H1 (cell line): ENCODE data around the gene BNIP1. TPM values are rescaled to one million over a fixed set of nuclear protein-coding genes. Genes with fewer than 3 reads are reported as not detected.

Experiments used
- CTCF ChIA-PET: fragments of 300-600 bp; sonication (Branson Sonifier 250); formaldehyde crosslinking; loops from one replicate; lab custom pipeline; 2021; ENCODE audit not compliant: partially characterized antibody; lab: Charles Lee
- POLR2A ChIA-PET: fragments of 300-600 bp; sonication (Branson Sonifier 250); formaldehyde crosslinking; loops from one replicate; lab custom pipeline; 2021; ENCODE audit warnings: inconsistent platforms; ENCODE audit not compliant: partially characterized antibody; lab: Charles Lee
- DNase-seq, 2 experiments: peaks; one replicate each; pipeline versions ENCODE4 v3.0.0 to v3.0.0-alpha.2; 2010 to 2022; ENCODE audit warnings: low spot score in 2 of 2, low read depth in 1 of 2, mixed read lengths in 1 of 2
- FAIRE-seq: peaks from 2 replicates; lab custom pipeline; 2011; peaks lifted over from hg19 to GRCh38; lab: Jason Lieb, UNC
- H2AFZ ChIP-seq: 2 replicates; pipeline ENCODE4 v1.8.1; 2012; ENCODE audit warnings: low read length, inconsistent platforms
- H2AK5ac ChIP-seq: 2 replicates; pipeline ENCODE4 v1.6.1; 2013; ENCODE audit warnings: low read depth, low read length
- H2BK120ac ChIP-seq: replicated peaks from 2 replicates; pipeline ENCODE3; 2013; ENCODE audit warnings: low read depth, low read length, inconsistent platforms
- H2BK12ac ChIP-seq: 2 replicates; pipeline ENCODE4 v1.6.1; 2013; ENCODE audit warnings: low read depth, low read length
- H2BK15ac ChIP-seq: 2 replicates; pipeline ENCODE4 v1.6.1; 2013; ENCODE audit warnings: low read length
- H2BK20ac ChIP-seq: 2 replicates; pipeline ENCODE4 v1.6.1; 2013; ENCODE audit warnings: low read length
- H2BK5ac ChIP-seq: 2 replicates; pipeline ENCODE4 v1.6.1; 2013; ENCODE audit warnings: low read depth, low read length
- H3K14ac ChIP-seq: 2 replicates; pipeline ENCODE4 v1.6.1; 2013; ENCODE audit warnings: inconsistent platforms; ENCODE audit not compliant: insufficient read length
- H3K18ac ChIP-seq: 2 replicates; pipeline ENCODE4 v1.6.1; 2013; ENCODE audit warnings: low read length; ENCODE audit errors: extremely low read depth
- H3K23ac ChIP-seq: 2 replicates; pipeline ENCODE4 v1.6.1; 2013; ENCODE audit warnings: inconsistent platforms; ENCODE audit not compliant: insufficient read length
- H3K23me2 ChIP-seq: 2 replicates; pipeline ENCODE4 v1.6.1; 2013; ENCODE audit warnings: low read depth, low read length
- H3K27ac ChIP-seq: 2 replicates; pipeline ENCODE4 v1.6.1; 2011; ENCODE audit warnings: low read depth, low read length, inconsistent platforms
- H3K27me3 ChIP-seq, 4 experiments: replicated peaks in 1 of 4; 1 replicate in 1 of 4; 2 replicates in 3 of 4; pipeline versions ENCODE4 v1.6.1 to v1.8.1; 2011 to 2013; ENCODE audit warnings: low read length in 3 of 4, mild to moderate bottlenecking in 3 of 4, inconsistent platforms in 2 of 4, mixed read lengths in 2 of 4, moderate library complexity in 1 of 4; ENCODE audit not compliant: control insufficient read depth in 3 of 4, insufficient read depth in 3 of 4; ENCODE audit errors: extremely low read depth in 1 of 4
- H3K36me3 ChIP-seq, 4 experiments: 2 replicates each; pipeline versions ENCODE4 v1.6.1 to v1.8.1; 2011 to 2013; ENCODE audit warnings: mild to moderate bottlenecking in 4 of 4, low read length in 3 of 4, moderate library complexity in 2 of 4, control low read depth in 1 of 4, inconsistent platforms in 1 of 4; ENCODE audit not compliant: insufficient read depth in 4 of 4, control insufficient read depth in 2 of 4
- H3K4ac ChIP-seq: replicated peaks from 2 replicates; pipeline ENCODE3; 2013; ENCODE audit warnings: low read length, low read depth, mixed read lengths, inconsistent platforms; ENCODE audit not compliant: insufficient read length
- H3K4me1 ChIP-seq, 4 experiments: replicated peaks in 1 of 4; 1 replicate in 1 of 4; 2 replicates in 3 of 4; pipeline versions ENCODE4 v1.6.1 to v1.8.1; 2011 to 2013; ENCODE audit warnings: low read length in 3 of 4, inconsistent platforms in 2 of 4, mixed read lengths in 1 of 4; ENCODE audit not compliant: insufficient read depth in 4 of 4, control insufficient read depth in 3 of 4
- H3K4me2 ChIP-seq, 2 experiments: 2 replicates each; pipeline versions ENCODE4 v1.6.1 to v1.8.1; 2011 to 2013; ENCODE audit warnings: low read depth in 2 of 2, low read length in 2 of 2, control low read depth in 1 of 2, inconsistent platforms in 1 of 2, mild to moderate bottlenecking in 1 of 2; ENCODE audit not compliant: insufficient read depth in 1 of 2
- H3K4me3 ChIP-seq, 4 experiments: fragments of 200-600, 300-600 bp in 1 of 4; sonication (generic), shearing (Covaris generic), sonication (Bioruptor Twin) in 1 of 4; 2 replicates each; pipeline versions ENCODE4 v1.5.1 to v1.8.1; 2011 to 2016; ENCODE audit warnings: low read length in 4 of 4, low read depth in 3 of 4, control low read depth in 2 of 4, inconsistent platforms in 2 of 4, mild to moderate bottlenecking in 2 of 4, mixed read lengths in 1 of 4, moderate library complexity in 1 of 4; ENCODE audit not compliant: insufficient read depth in 2 of 4; ENCODE audit errors: extremely low read depth in 1 of 4
- H3K56ac ChIP-seq: replicated peaks from 2 replicates; pipeline ENCODE3; 2013; ENCODE audit warnings: low read depth, mild to moderate bottlenecking, mixed read lengths, low read length, inconsistent platforms; ENCODE audit not compliant: insufficient read length
- H3K79me1 ChIP-seq: 2 replicates; pipeline ENCODE4 v1.6.1; 2013; ENCODE audit warnings: low read depth, low read length, control low read depth
- H3K79me2 ChIP-seq, 2 experiments: 2 replicates each; pipeline versions ENCODE4 v1.6.1 to v1.8.1; 2012 to 2013; ENCODE audit warnings: low read length in 2 of 2, mild to moderate bottlenecking in 2 of 2, inconsistent platforms in 1 of 2; ENCODE audit not compliant: insufficient read depth in 2 of 2, control insufficient read depth in 1 of 2
- H3K9ac ChIP-seq, 4 experiments: replicated peaks in 1 of 4; 1 replicate in 1 of 4; 2 replicates in 3 of 4; pipeline versions ENCODE4 v1.6.1 to v1.8.1; 2011 to 2013; ENCODE audit warnings: low read depth in 3 of 4, low read length in 3 of 4, control low read depth in 2 of 4, mild to moderate bottlenecking in 2 of 4, moderate library complexity in 2 of 4, inconsistent platforms in 1 of 4; ENCODE audit errors: extremely low read depth in 1 of 4
- H3K9me3 ChIP-seq, 2 experiments: 2 replicates each; pipeline versions ENCODE4 v1.6.1 to v1.8.1; 2012 to 2013; ENCODE audit warnings: mild to moderate bottlenecking in 2 of 2, moderate library complexity in 2 of 2, control low read depth in 1 of 2, inconsistent platforms in 1 of 2, low read depth in 1 of 2, low read length in 1 of 2, mixed read lengths in 1 of 2; ENCODE audit not compliant: insufficient read depth in 2 of 2
- H4K20me1 ChIP-seq, 2 experiments: replicated peaks in 1 of 2; 2 replicates each; pipeline versions ENCODE3 to v1.8.1; 2011 to 2013; ENCODE audit warnings: inconsistent platforms in 2 of 2, low read length in 2 of 2, mild to moderate bottlenecking in 1 of 2; ENCODE audit not compliant: insufficient read depth in 2 of 2, control insufficient read depth in 1 of 2
- H4K5ac ChIP-seq: 2 replicates; pipeline ENCODE4 v1.6.1; 2013; ENCODE audit warnings: low read length, low read depth, mixed read lengths, inconsistent platforms; ENCODE audit not compliant: insufficient read length
- H4K8ac ChIP-seq: 2 replicates; pipeline ENCODE4 v1.8.0; 2013; ENCODE audit warnings: mild to moderate bottlenecking, moderate library complexity, low read length, inconsistent platforms; ENCODE audit not compliant: insufficient read depth; ENCODE audit errors: extremely low read depth
- H4K91ac ChIP-seq: replicated peaks from 2 replicates; pipeline ENCODE3; 2013; ENCODE audit warnings: low read length, mixed read lengths, inconsistent platforms; ENCODE audit not compliant: insufficient read length
- ATF3 ChIP-seq: IDR thresholded peaks from 2 replicates; pipeline ENCODE4 v1.6.1; 2011; ENCODE audit warnings: low read depth, mild to moderate bottlenecking, low read length; ENCODE audit not compliant: insufficient read depth
- CREB1 ChIP-seq: IDR thresholded peaks from 2 replicates; pipeline ENCODE4 v1.6.1; 2012; ENCODE audit warnings: inconsistent platforms
- CTBP2 ChIP-seq: IDR thresholded peaks from 2 replicates; pipeline ENCODE4 v1.7.0; 2011; ENCODE audit warnings: borderline replicate concordance, mild to moderate bottlenecking, moderate library complexity, mixed read lengths, low read length; ENCODE audit not compliant: insufficient read depth, insufficient read length
- EGR1 ChIP-seq: IDR thresholded peaks from 2 replicates; pipeline ENCODE4 v1.6.1; 2011; ENCODE audit warnings: low read depth, low read length, borderline replicate concordance
- HDAC2 ChIP-seq, 2 experiments: fragments of 300-600 bp in 1 of 2; sonication (generic) in 1 of 2; IDR thresholded peaks; 2 replicates each; pipeline ENCODE4 v1.6.1; 2011 to 2012; ENCODE audit warnings: low read depth in 2 of 2, low read length in 2 of 2, mild to moderate bottlenecking in 2 of 2, moderate library complexity in 2 of 2, borderline replicate concordance in 1 of 2, inconsistent platforms in 1 of 2
- HDAC6 ChIP-seq: IDR thresholded peaks from one replicate; pipeline ENCODE4 v1.7.1; 2012; ENCODE audit warnings: low read depth, mild to moderate bottlenecking, inconsistent platforms, low read length, moderate library complexity
- RFX5 ChIP-seq: IDR thresholded peaks from 2 replicates; pipeline ENCODE4 v1.6.1; 2011; ENCODE audit warnings: low read depth, low read length, improper control_type of control experiment, borderline replicate concordance
- WGBS, 2 experiments: shearing (Covaris generic) in 1 of 2; methylation state at CpG; one replicate each; pipeline versions ENCODE4 v1.1.6 to v1.1.7; 2013 to 2015; ENCODE audit warnings: low lambda C conversion rate in 2 of 2, mixed read lengths in 2 of 2, inconsistent platforms in 1 of 2, low coverage in 1 of 2, missing lambda C conversion rate in 1 of 2; ENCODE audit not compliant: insufficient replicate concordance in 2 of 2, insufficient coverage in 1 of 2, insufficient read length in 1 of 2; ENCODE audit errors: extremely low coverage in 1 of 2, missing lambda C conversion rate in 1 of 2; 5-methylcytosine and 5-hydroxymethylcytosine counted together
- polyA plus RNA-seq, 7 experiments: library from polyadenylated mRNA; depleted of rRNA in 3 of 7; stranded (reverse) in 5 of 7; unstranded in 2 of 7; fragments of >200 nt in 5 of 7; fragments of 200-250 nt in 2 of 7; gene quantifications; 1 replicate in 5 of 7; 2 replicates in 1 of 7; 4 replicates in 1 of 7; pipeline versions ENCODE4 v1.2.1 to v1.2.3, GENCODE V29; 2011 to 2013; ENCODE audit warnings: missing spikeins in 2 of 7, mixed read lengths in 2 of 7
- total RNA-seq: library from RNA; stranded (reverse); fragmentation: NEBNext Ultra II Directional; extraction: Animal tissue kit (Norgen Biotek cat#: 25700); gene quantifications from 2 replicates; pipeline ENCODE4 v1.2.1, GENCODE V29; 2021

The BNIP1 gene
- total and polyA plus RNA-seq, 2 of the 8 experiments (the other 6 are each of a cell fraction or from before 2014, with no cell fraction given) = 13.5 to 14.7 TPM

- no peak overlapping the region for H4K8ac ChIP-seq
- H4K91ac ChIP-seq = no peak overlapping the region
- ChIA-PET POLR2A (interaction anchor here (0.7 to 2.5 kb wide), 2 partner anchors 72 to 163 kb away, joined by 3 to 7 read pairs; partner anchors contain the start of gene STC2), CTCF (interaction anchor here (0.8 to 5.4 kb wide), 29 partner anchors 8 to 1152 kb away, joined by 3 to 44 read pairs (median 4); partner anchors contain the start of genes ATP6V0E1 and BNIP1)
- H3K23ac ChIP-seq = no peak overlapping the region
- peaks cover 0 to 3% of the 10 kb centered on the region in 2 experiments for H4K20me1 ChIP-seq
- H3K36me3 ChIP-seq = peaks cover 0 to 6% (median under 1%) of the 10 kb centered on the region in 4 experiments; a peak in 3 of 8 replicates
- no peaks in the 10 kb centered on the region for H3K23me2 ChIP-seq
- H4K5ac ChIP-seq = no peak overlapping the region
- no peak overlapping the region for H3K18ac ChIP-seq
- no peak overlapping the region for H3K14ac ChIP-seq
- H2AK5ac ChIP-seq = no peak overlapping the region
- no peak overlapping the region for H3K4ac ChIP-seq
- no peak overlapping the region for H3K9ac ChIP-seq
- H3K4me2 ChIP-seq = no peak overlapping the region
- no peak overlapping the region for H2BK20ac ChIP-seq
- H3K4me3 ChIP-seq = no peak overlapping the region
- H3K56ac ChIP-seq = no peak overlapping the region
- H2AFZ ChIP-seq = no peak overlapping the region
- no peak overlapping the region for H2BK15ac ChIP-seq
- H3K79me2 ChIP-seq = no peaks in the 10 kb centered on the region
- no peak overlapping the region for H2BK5ac ChIP-seq
- 85% methylated on average over 2 of the region's 2 CpGs; no CpG with 5 or more reads in 1 of the 2 experiments for WGBS, 2 experiments
- no peaks in the 10 kb centered on the region for H3K9me3 ChIP-seq
- H3K79me1 ChIP-seq = no peaks in the 10 kb centered on the region
- DNase-seq (no peak), FAIRE-seq (no peak)
- H3K27me3 ChIP-seq = no peaks in the 10 kb centered on the region
- no peak overlapping the region for H3K27ac ChIP-seq
- no peak overlapping the region for H2BK120ac ChIP-seq
- H2BK12ac ChIP-seq = no peak overlapping the region
- no peaks in the 10 kb centered on the region for H3K4me1 ChIP-seq
- no peak for TF ChIP-seq CREB1
- no peak for TF ChIP-seq ATF3
- TF ChIP-seq EGR1 = no peak
- TF ChIP-seq HDAC2 (IDR thresholded peaks at IDR 0.05; ENCODE audit: borderline replicate concordance in 1 of 2, low read depth in 2 of 2, low read length in 2 of 2) = no peak
- TF ChIP-seq RFX5 = no peak
- no peak for TF ChIP-seq HDAC6
- no peak for TF ChIP-seq CTBP2
Measured at GRCh38 chr5:173165177-173166016, 21.1 kb downstream of the BNIP1 start.
